ENCODE results near the gene XKR3.
"Not testable (repeated sequence)": the region's sequence is repeated elsewhere in the genome, so short reads cannot be mapped to it uniquely, and the experiment has no call there.

XKR3 gene

GRCh38 chr22:16760416-16760815 lies 64.8 kb downstream of the XKR3 start:
- POLR2A ChIA-PET; DNase-seq (ENCODE audit: low read depth, low spot score); H3K4me3 ChIP-seq (ENCODE audit: low read depth, low read length); CTCF ChIA-PET: not testable (repeated sequence)

GRCh38 chr22:16749282-16749681 lies 75.9 kb downstream of the XKR3 start:
- CTCF ChIA-PET; POLR2A ChIA-PET; DNase-seq (ENCODE audit: low read depth, low spot score): not testable (repeated sequence)

GRCh38 chr22:16748160-16748929 lies 76.9 kb downstream of the XKR3 start:
- CTCF ChIA-PET; H3K4me3 ChIP-seq (ENCODE audit: low read depth, low read length); DNase-seq (ENCODE audit: low read depth, low spot score); POLR2A ChIA-PET: not testable (repeated sequence)

More at GRCh38 chr22:16749282-16749681, 75.9 kb downstream of the XKR3 start:
- H3K4me3 ChIP-seq (ENCODE audit: low read depth, low read length), result not testable (repeated sequence)

GRCh38 chr22:16747266-16748159 lies 77.7 kb downstream of the XKR3 start:
- POLR2A ChIA-PET; H3K4me3 ChIP-seq (ENCODE audit: low read depth, low read length); DNase-seq (ENCODE audit: low read depth, low spot score); CTCF ChIA-PET: not testable (repeated sequence)

GRCh38 chr22:16734271-16734670 lies 90.9 kb downstream of the XKR3 start:
- DNase-seq (ENCODE audit: low read depth, low spot score); H3K4me3 ChIP-seq (ENCODE audit: low read depth, low read length); POLR2A ChIA-PET; CTCF ChIA-PET: not testable (repeated sequence)

All from AG04449 (cell line).